Measurements from ENCODE around the gene NUDT8. TPM values are rescaled to one million over a fixed set of nuclear protein-coding genes. Genes with fewer than 3 reads are reported as not detected.

NUDT8 gene
- total and polyA plus RNA-seq, 2 of the 8 experiments (the other 6 are each of a cell fraction or from before 2014, with no cell fraction given) = 7.2 to 8.3 TPM

- H3K27ac ChIP-seq (ENCODE audit: low read depth, low read length) = no peak overlapping the region
Observed at GRCh38 chr11:67652965-67653845, 23.5 kb upstream of the NUDT8 start.

More at GRCh38 chr11:67652965-67653845, 23.5 kb upstream of the NUDT8 start:
- Histone ChIP-seq H3K18ac (ENCODE audit: extremely low read depth, low read length) (no peak overlapping the region), H3K36me3 (ENCODE audit: control insufficient read depth in 2 of 4, insufficient read depth in 4 of 4, low read length in 3 of 4) (no peaks in the 10 kb centered on the region; a peak in 1 of 8 replicates), H4K20me1 (replicated peaks in 1 of 2; ENCODE audit: control insufficient read depth in 1 of 2, insufficient read depth in 2 of 2, low read length in 2 of 2) (peaks cover 0 to 5% of the 10 kb centered on the region in 2 experiments), H2BK5ac (ENCODE audit: low read depth, low read length) (no peak overlapping the region), H3K56ac (replicated peaks; ENCODE audit: insufficient read length, low read depth, low read length) (no peak overlapping the region), H2BK120ac (replicated peaks; ENCODE audit: low read depth, low read length) (no peak overlapping the region), H3K23me2 (ENCODE audit: low read depth, low read length) (peaks cover 3% of the 10 kb centered on the region; the same call in 1 of the 2 replicates), H3K27me3 (replicated peaks in 1 of 4; ENCODE audit: control insufficient read depth in 3 of 4, extremely low read depth in 1 of 4, insufficient read depth in 3 of 4, low read length in 3 of 4) (no peaks in the 10 kb centered on the region; a peak in 2 of 7 replicates), H2AFZ (ENCODE audit: low read length) (no peak overlapping the region), H4K8ac (ENCODE audit: extremely low read depth, insufficient read depth, low read length) (no peak overlapping the region), H2AK5ac (ENCODE audit: low read depth, low read length) (no peak overlapping the region), H2BK12ac (ENCODE audit: low read depth, low read length) (no peak overlapping the region), H3K4me3 (ENCODE audit: extremely low read depth in 1 of 4, insufficient read depth in 2 of 4, low read depth in 3 of 4, low read length in 4 of 4) (no peak overlapping the region), H3K4me2 (ENCODE audit: insufficient read depth in 1 of 2, low read depth in 2 of 2, low read length in 2 of 2) (no peak overlapping the region), H3K14ac (ENCODE audit: insufficient read length) (no peak overlapping the region), H2BK15ac (ENCODE audit: low read length) (no peak overlapping the region), H2BK20ac (ENCODE audit: low read length) (no peak overlapping the region), H3K9me3 (ENCODE audit: insufficient read depth in 2 of 2, low read depth in 1 of 2, low read length in 1 of 2) (peaks cover 11 to 20% of the 10 kb centered on the region in 2 experiments; a peak in 3 of 4 replicates), H3K79me1 (ENCODE audit: low read depth, low read length) (no peaks in the 10 kb centered on the region), H3K9ac (replicated peaks in 1 of 4; ENCODE audit: extremely low read depth in 1 of 4, low read depth in 3 of 4, low read length in 3 of 4) (no peak overlapping the region), H3K4me1 (replicated peaks in 1 of 4; ENCODE audit: control insufficient read depth in 3 of 4, insufficient read depth in 4 of 4, low read length in 3 of 4) (peaks cover 0 to 5% (median 0%) of the 10 kb centered on the region in 4 experiments; a peak in 2 of 7 replicates), H3K23ac (ENCODE audit: insufficient read length) (no peak overlapping the region), H3K4ac (replicated peaks; ENCODE audit: insufficient read length, low read depth, low read length) (no peak overlapping the region), H3K79me2 (ENCODE audit: control insufficient read depth in 1 of 2, insufficient read depth in 2 of 2, low read length in 2 of 2) (no peaks in the 10 kb centered on the region), H4K5ac (ENCODE audit: insufficient read length, low read depth, low read length) (no peak overlapping the region), H4K91ac (replicated peaks; ENCODE audit: insufficient read length, low read length) (no peak overlapping the region)
- DNase-seq (ENCODE audit: low read depth in 1 of 2, low spot score in 2 of 2) (no peak), FAIRE-seq (no peak)
- TF ChIP-seq CREB1 (IDR thresholded peaks at IDR 0.05) (no peak), NANOG (IDR thresholded peaks at IDR 0.05; ENCODE audit: insufficient read depth, low read depth, low read length, poor library complexity, severe bottlenecking) (no peak), ZNF274 (IDR thresholded peaks at IDR 0.05; ENCODE audit: borderline replicate concordance, extremely low read depth, low read length) (no peak), MAX (IDR thresholded peaks at IDR 0.05) (no peak), TAF1 (IDR thresholded peaks at IDR 0.05; ENCODE audit: low read depth, low read length) (no peak), CBX5 (IDR thresholded peaks at IDR 0.05; ENCODE audit: low read depth, low read length) (no peak), BCL11A (IDR thresholded peaks at IDR 0.05; ENCODE audit: low read depth in 2 of 2, low read length in 2 of 2) (no peak), GTF2F1 (IDR thresholded peaks at IDR 0.05; ENCODE audit: borderline replicate concordance, low read depth, low read length) (no peak), SUZ12 (IDR thresholded peaks at IDR 0.05; ENCODE audit: low read length) (no peak), MAFK (IDR thresholded peaks at IDR 0.05; ENCODE audit: low read depth, low read length) (no peak)
- ChIA-PET POLR2A (ENCODE audit: partially characterized antibody) (no interaction called here), CTCF (ENCODE audit: partially characterized antibody) (interaction anchor here (1.0 to 1.8 kb wide), 2 partner anchors 39 to 45 kb away, joined by 3 to 4 read pairs; no protein-coding TSS in a partner anchor)
- 78% methylated on average over 14 of the region's 15 CpGs; no CpG with 5 or more reads in 1 of the 2 experiments for WGBS, 2 experiments (ENCODE audit: extremely low coverage in 1 of 2, insufficient coverage in 1 of 2, insufficient read length in 1 of 2, insufficient replicate concordance in 2 of 2, low coverage in 1 of 2, low lambda C conversion rate in 2 of 2, missing lambda C conversion rate in 1 of 2)
